H9 (cell line): ENCODE data around the gene ADAMTSL3. TPM values are rescaled to one million over a fixed set of nuclear protein-coding genes. Genes with fewer than 3 reads are reported as not detected.
A peak's percentile ranks its signal among the peaks of the same experiment; 100 is the strongest.

ENCODE experiments used
- DNase-seq: peaks from one replicate; pipeline ENCODE4 v3.0.0-alpha.2; 2017
- H2AFZ ChIP-seq: one replicate; pipeline ENCODE4 v1.6.1; 2013; ENCODE audit warnings: mild to moderate bottlenecking, low read length, control low read depth, moderate library complexity
- H2AK5ac ChIP-seq: 2 replicates; pipeline ENCODE4 v1.6.1; 2013; ENCODE audit warnings: low read length, control low read depth, mixed read lengths; ENCODE audit not compliant: insufficient read length
- H2BK120ac ChIP-seq: one replicate; pipeline ENCODE4 v1.6.1; 2013; ENCODE audit warnings: low read depth, mild to moderate bottlenecking, low read length, control low read depth, inconsistent platforms; ENCODE audit not compliant: poor library complexity, severe bottlenecking
- H2BK12ac ChIP-seq: 2 replicates; pipeline ENCODE4 v1.6.1; 2013; ENCODE audit warnings: low read length, control low read depth, mixed read lengths, low read depth; ENCODE audit not compliant: insufficient read length
- H2BK15ac ChIP-seq: 2 replicates; pipeline ENCODE4 v1.6.1; 2013; ENCODE audit warnings: low read depth, low read length, control low read depth
- H2BK20ac ChIP-seq: one replicate; pipeline ENCODE4 v1.6.1; 2013; ENCODE audit warnings: low read depth, mild to moderate bottlenecking, low read length, control low read depth, inconsistent platforms; ENCODE audit not compliant: poor library complexity, severe bottlenecking
- H2BK5ac ChIP-seq: 2 replicates; pipeline ENCODE4 v1.6.1; 2013; ENCODE audit warnings: low read length, control low read depth, mixed read lengths; ENCODE audit not compliant: insufficient read length
- H3K14ac ChIP-seq: 2 replicates; pipeline ENCODE4 v1.6.1; 2013; ENCODE audit warnings: low read length, control low read depth; ENCODE audit not compliant: insufficient read depth
- H3K18ac ChIP-seq: 2 replicates; pipeline ENCODE4 v1.6.1; 2013; ENCODE audit warnings: low read depth, mild to moderate bottlenecking, mixed read lengths, low read length, control low read depth; ENCODE audit not compliant: insufficient read length
- H3K23ac ChIP-seq: 2 replicates; pipeline ENCODE4 v1.6.1; 2013; ENCODE audit warnings: low read length, control low read depth, mixed read lengths, low read depth; ENCODE audit not compliant: insufficient read length
- H3K23me2 ChIP-seq: 2 replicates; pipeline ENCODE4 v1.6.1; 2013; ENCODE audit warnings: low read depth, mild to moderate bottlenecking, mixed read lengths, low read length, control low read depth; ENCODE audit not compliant: insufficient read length, poor library complexity, severe bottlenecking
- H3K27ac ChIP-seq: 2 replicates; pipeline ENCODE4 v1.5.1; 2013; ENCODE audit warnings: low read length, control low read depth, mixed read lengths, low read depth; ENCODE audit not compliant: insufficient read length
- H3K27me3 ChIP-seq: 2 replicates; pipeline ENCODE4 v1.6.1; 2013; ENCODE audit warnings: low read length, control low read depth, inconsistent platforms; ENCODE audit not compliant: insufficient read depth
- H3K4ac ChIP-seq: 2 replicates; pipeline ENCODE4 v1.6.1; 2013; ENCODE audit warnings: low read depth, mild to moderate bottlenecking, control low read depth, inconsistent platforms, low read length, moderate library complexity
- H3K4me1 ChIP-seq: 2 replicates; pipeline ENCODE4 v1.6.1; 2013; ENCODE audit warnings: low read length, control low read depth, inconsistent platforms; ENCODE audit not compliant: insufficient read depth
- H3K4me2 ChIP-seq: 2 replicates; pipeline ENCODE4 v1.6.1; 2013; ENCODE audit warnings: low read length, control low read depth, mixed read lengths; ENCODE audit not compliant: insufficient read length, insufficient read depth
- H3K56ac ChIP-seq: 2 replicates; pipeline ENCODE4 v1.6.1; 2013; ENCODE audit warnings: low read depth, mild to moderate bottlenecking, mixed read lengths, low read length, control low read depth; ENCODE audit not compliant: insufficient read length
- H3K79me1 ChIP-seq: 2 replicates; pipeline ENCODE4 v1.6.1; 2013; ENCODE audit warnings: low read depth, mild to moderate bottlenecking, moderate library complexity, low read length, control low read depth, inconsistent platforms; ENCODE audit not compliant: insufficient read depth, poor library complexity, severe bottlenecking
- H3K79me2 ChIP-seq: 2 replicates; pipeline ENCODE4 v1.6.1; 2013; ENCODE audit warnings: low read length, control low read depth, inconsistent platforms; ENCODE audit not compliant: insufficient read depth
- H3K9ac ChIP-seq: 2 replicates; pipeline ENCODE4 v1.6.1; 2013; ENCODE audit warnings: low read length, control low read depth, mixed read lengths; ENCODE audit not compliant: insufficient read length; ENCODE audit errors: extremely low read depth
- H3K9me3 ChIP-seq: one replicate; pipeline ENCODE4 v1.6.1; 2013; ENCODE audit warnings: low read depth, low read length, inconsistent platforms; ENCODE audit not compliant: control insufficient read depth
- H3T11ph ChIP-seq: one replicate; pipeline ENCODE4 v1.6.1; 2013; ENCODE audit warnings: mild to moderate bottlenecking, low read length, control low read depth, inconsistent platforms
- H4K20me1 ChIP-seq: one replicate; pipeline ENCODE4 v1.6.1; 2013; ENCODE audit not compliant: control insufficient read depth, insufficient read length, insufficient read depth
- H4K5ac ChIP-seq: 2 replicates; pipeline ENCODE4 v1.6.1; 2013; ENCODE audit warnings: low read depth, mild to moderate bottlenecking, mixed read lengths, low read length, control low read depth; ENCODE audit not compliant: insufficient read length
- H4K8ac ChIP-seq: replicated peaks from 2 replicates; pipeline ENCODE4 v1.6.1; 2013; ENCODE audit warnings: low read length, control low read depth, mixed read lengths, low read depth; ENCODE audit not compliant: insufficient read length
- H4K91ac ChIP-seq: 2 replicates; pipeline ENCODE4 v1.6.1; 2013; ENCODE audit warnings: low read depth, mild to moderate bottlenecking, moderate library complexity, mixed read lengths, low read length, control low read depth; ENCODE audit not compliant: insufficient read length
- H3K27ac Mint-ChIP-seq, 3 experiments: 2 replicates in 2 of 3; 3 replicates in 1 of 3; pipeline ENCODE4 v1.8.0; 2020 to 2021; ENCODE audit warnings: mixed read lengths in 3 of 3, mild to moderate bottlenecking in 1 of 3, moderate library complexity in 1 of 3
- H3K27me3 Mint-ChIP-seq: 2 replicates; pipeline ENCODE4 v1.8.0; 2021; ENCODE audit warnings: low read depth, mild to moderate bottlenecking, moderate library complexity, mixed read lengths
- H3K36me3 Mint-ChIP-seq, 3 experiments: 2 replicates in 2 of 3; 3 replicates in 1 of 3; pipeline ENCODE4 v1.8.0; 2020 to 2021; ENCODE audit warnings: low read depth in 3 of 3, mixed read lengths in 3 of 3; ENCODE audit not compliant: insufficient read depth in 1 of 3
- H3K4me1 Mint-ChIP-seq, 2 experiments: 2 replicates each; pipeline ENCODE4 v1.8.0; 2020; ENCODE audit warnings: mixed read lengths in 2 of 2
- H3K4me3 Mint-ChIP-seq, 2 experiments: 2 replicates in 1 of 2; 3 replicates in 1 of 2; pipeline ENCODE4 v1.8.0; 2020 to 2021; ENCODE audit warnings: mild to moderate bottlenecking in 2 of 2, mixed read lengths in 2 of 2, moderate library complexity in 1 of 2
- H3K9me3 Mint-ChIP-seq, 2 experiments: 2 replicates in 1 of 2; 3 replicates in 1 of 2; pipeline ENCODE4 v1.8.0; 2020; ENCODE audit warnings: mild to moderate bottlenecking in 2 of 2, mixed read lengths in 2 of 2, moderate library complexity in 1 of 2
- CTCF ChIP-seq: fragments of 200-600 bp; sonication (generic); conservative IDR thresholded peaks from 3 replicates; pipeline ENCODE4 v1.8.0; 2021; ENCODE audit warnings: antibody characterized with exemption, mild to moderate bottlenecking
- WGBS: extraction: QIAGEN DNeasy Blood & Tissue Kit; methylation state at CpG from one replicate; pipeline ENCODE4 v1.1.7; 2013; ENCODE audit warnings: missing lambda C conversion rate, low lambda C conversion rate, mixed read lengths; ENCODE audit not compliant: insufficient read length; ENCODE audit errors: extremely low coverage; 5-methylcytosine and 5-hydroxymethylcytosine counted together
- total RNA-seq: library from RNA; stranded (reverse); gene quantifications from 2 replicates; pipeline ENCODE4 v1.2.1, GENCODE V29; 2021

The ADAMTSL3 gene
- total RNA-seq, 1 experiment from 2014 or later: 0.39 TPM

DNA sequence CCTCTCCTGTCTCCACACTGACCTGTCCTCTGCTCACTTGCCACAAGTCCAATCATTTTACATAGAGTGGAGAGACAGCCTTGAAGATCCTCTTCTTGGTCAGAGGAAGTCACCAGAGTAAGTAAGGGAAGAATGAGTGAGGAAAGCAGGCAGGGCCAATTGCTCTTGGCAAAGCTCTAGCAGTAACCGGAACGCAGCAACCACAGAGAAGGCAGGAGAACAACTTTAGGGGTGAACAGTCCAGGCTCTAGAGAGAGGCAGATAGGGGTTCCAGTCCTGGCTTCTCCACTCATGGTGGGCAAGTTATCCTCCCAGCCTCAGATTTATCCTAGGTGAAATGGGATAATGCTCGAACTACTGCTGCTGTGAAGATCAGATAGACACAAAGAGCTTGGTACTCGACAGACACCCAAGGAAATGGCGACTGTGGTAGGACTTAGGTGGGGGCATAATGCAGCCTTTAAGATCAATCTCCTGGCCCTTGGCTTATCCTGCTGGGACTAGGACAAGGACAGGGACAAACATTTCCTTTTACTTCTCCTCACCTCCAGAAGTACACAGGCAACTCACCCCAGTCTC is 1.2 kb upstream of the ADAMTSL3 start:
- Histone ChIP-seq H2BK12ac (no peak overlapping the region), H3K4me2 (peak overlapping the region; percentile 17), H4K8ac (no peak overlapping the region), H2BK120ac (no peak overlapping the region), H3K27ac (no peak overlapping the region), H3K23me2 (peaks cover 7% of the 10 kb centered on the region), H3K79me1 (no peaks in the 10 kb centered on the region), H2BK15ac (no peak overlapping the region), H3K79me2 (no peaks in the 10 kb centered on the region), H2BK5ac (no peak overlapping the region), H3K9ac (no peak overlapping the region), H2AK5ac (no peak overlapping the region), H3K56ac (no peak overlapping the region), H4K5ac (no peak overlapping the region), H3K4ac (no peak overlapping the region), H3K4me1 (no peaks in the 10 kb centered on the region), H3K27me3 (peaks cover 19% of the 10 kb centered on the region; the same call in 1 of the 2 replicates), H3T11ph (no peak overlapping the region), H4K20me1 (no peaks in the 10 kb centered on the region), H4K91ac (no peak overlapping the region), H3K9me3 (no peaks in the 10 kb centered on the region), H3K14ac (no peak overlapping the region), H3K23ac (no peak overlapping the region), H2AFZ (no peak overlapping the region), H3K18ac (no peak overlapping the region), H2BK20ac (no peak overlapping the region)
- Mint-ChIP-seq H3K27me3 (peaks cover 75% of the 10 kb centered on the region), H3K4me1 (peaks cover 5 to 16% of the 10 kb centered on the region in 2 experiments; a peak in 2 of 4 replicates), H3K36me3 (no peaks in the 10 kb centered on the region), H3K9me3 (no peaks in the 10 kb centered on the region; a peak in 2 of 5 replicates), H3K4me3 (peak overlapping the region; percentile 55 to 72), H3K27ac (no peak overlapping the region)
- no peak for TF ChIP-seq CTCF
- DNase-seq: no peak
- no CpG with 5 or more reads among the region's 5 CpGs for WGBS
